Panc1 (cell line): ENCODE results near the gene DLGAP5.

Experiments used
- POLR2AphosphoS5 ChIP-seq: IDR thresholded peaks from 2 replicates; pipeline ENCODE4 v1.6.1; 2012; ENCODE audit warnings: mild to moderate bottlenecking, low read depth, low read length, moderate library complexity
- REST ChIP-seq, 2 experiments: IDR thresholded peaks; 2 replicates each; pipeline ENCODE4 v1.6.1; 2011 to 2012; ENCODE audit warnings: low read depth in 2 of 2, control low read depth in 1 of 2, low read length in 1 of 2, mild to moderate bottlenecking in 1 of 2, moderate library complexity in 1 of 2; ENCODE audit not compliant: insufficient read depth in 1 of 2
- SIN3A ChIP-seq: IDR thresholded peaks from 2 replicates; pipeline ENCODE4 v1.6.1; 2012; ENCODE audit warnings: low read depth, mild to moderate bottlenecking, low read length, moderate library complexity, borderline replicate concordance; ENCODE audit not compliant: insufficient read depth
- TCF7L2 ChIP-seq: IDR thresholded peaks from 2 replicates; pipeline ENCODE4 v1.6.1; 2011; ENCODE audit warnings: mild to moderate bottlenecking, low read depth, low read length, inconsistent platforms
- TF ChIP-seq, protein P1 (sequence below): fragments of 450-650 bp; IDR thresholded peaks from 2 replicates; pipeline ENCODE4 v1.5.1; 2017; ENCODE audit warnings: mild to moderate bottlenecking

DNA sequence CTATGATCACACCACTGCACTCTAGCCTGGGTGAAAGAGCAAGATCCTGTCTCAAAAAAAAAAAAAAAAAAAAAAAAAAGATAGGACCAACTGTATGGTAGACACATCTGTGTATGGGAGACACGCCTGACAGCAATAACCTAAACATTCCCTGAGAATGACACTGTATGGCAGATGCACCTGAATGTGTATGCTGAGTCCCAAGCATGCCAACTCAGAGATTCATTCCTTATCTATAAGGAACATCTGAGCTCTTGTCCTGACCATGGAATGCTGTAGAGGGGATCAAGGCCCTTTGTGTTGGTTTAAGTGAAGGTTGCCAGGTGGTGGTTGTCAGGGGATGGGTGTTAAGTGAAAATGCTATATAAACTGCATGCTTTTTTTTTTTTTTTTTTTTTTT, 81.5 kb downstream of the DLGAP5 start:
- TF ChIP-seq REST (IDR thresholded peaks at IDR 0.05; ENCODE audit: insufficient read depth in 1 of 2, low read depth in 2 of 2, low read length in 1 of 2) (no peak), TCF7L2 (no peak), POLR2AphosphoS5 (no peak), SIN3A (no peak)
- TF ChIP-seq, protein P1, sequence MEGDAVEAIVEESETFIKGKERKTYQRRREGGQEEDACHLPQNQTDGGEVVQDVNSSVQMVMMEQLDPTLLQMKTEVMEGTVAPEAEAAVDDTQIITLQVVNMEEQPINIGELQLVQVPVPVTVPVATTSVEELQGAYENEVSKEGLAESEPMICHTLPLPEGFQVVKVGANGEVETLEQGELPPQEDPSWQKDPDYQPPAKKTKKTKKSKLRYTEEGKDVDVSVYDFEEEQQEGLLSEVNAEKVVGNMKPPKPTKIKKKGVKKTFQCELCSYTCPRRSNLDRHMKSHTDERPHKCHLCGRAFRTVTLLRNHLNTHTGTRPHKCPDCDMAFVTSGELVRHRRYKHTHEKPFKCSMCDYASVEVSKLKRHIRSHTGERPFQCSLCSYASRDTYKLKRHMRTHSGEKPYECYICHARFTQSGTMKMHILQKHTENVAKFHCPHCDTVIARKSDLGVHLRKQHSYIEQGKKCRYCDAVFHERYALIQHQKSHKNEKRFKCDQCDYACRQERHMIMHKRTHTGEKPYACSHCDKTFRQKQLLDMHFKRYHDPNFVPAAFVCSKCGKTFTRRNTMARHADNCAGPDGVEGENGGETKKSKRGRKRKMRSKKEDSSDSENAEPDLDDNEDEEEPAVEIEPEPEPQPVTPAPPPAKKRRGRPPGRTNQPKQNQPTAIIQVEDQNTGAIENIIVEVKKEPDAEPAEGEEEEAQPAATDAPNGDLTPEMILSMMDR: no peak
